ENCODE measurements around the gene LHX2.

Gene LHX2

DNA sequence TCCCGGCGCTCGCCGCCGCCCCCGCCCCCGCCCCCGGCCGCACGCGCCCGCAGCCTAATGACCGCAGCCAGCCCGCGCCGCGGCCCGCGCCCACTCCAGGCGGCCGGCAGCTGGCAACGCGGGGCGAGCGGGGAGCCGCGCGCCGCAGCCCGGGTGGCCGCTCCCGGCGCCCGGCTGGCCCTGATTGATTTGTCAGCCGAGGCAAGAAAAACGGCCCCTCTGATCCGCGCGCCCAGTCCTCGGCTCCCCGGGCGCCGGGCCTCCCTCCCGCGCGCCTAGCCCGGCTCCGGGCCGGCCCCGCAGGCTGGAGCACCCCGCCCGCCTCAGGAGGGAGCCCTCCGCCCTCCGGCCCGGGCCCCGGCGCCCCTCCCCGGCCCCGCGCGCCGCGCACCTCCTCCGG is 11.9 kb upstream of the LHX2 start:
- DNase-seq (ENCODE audit: low read depth): no peak

DNA sequence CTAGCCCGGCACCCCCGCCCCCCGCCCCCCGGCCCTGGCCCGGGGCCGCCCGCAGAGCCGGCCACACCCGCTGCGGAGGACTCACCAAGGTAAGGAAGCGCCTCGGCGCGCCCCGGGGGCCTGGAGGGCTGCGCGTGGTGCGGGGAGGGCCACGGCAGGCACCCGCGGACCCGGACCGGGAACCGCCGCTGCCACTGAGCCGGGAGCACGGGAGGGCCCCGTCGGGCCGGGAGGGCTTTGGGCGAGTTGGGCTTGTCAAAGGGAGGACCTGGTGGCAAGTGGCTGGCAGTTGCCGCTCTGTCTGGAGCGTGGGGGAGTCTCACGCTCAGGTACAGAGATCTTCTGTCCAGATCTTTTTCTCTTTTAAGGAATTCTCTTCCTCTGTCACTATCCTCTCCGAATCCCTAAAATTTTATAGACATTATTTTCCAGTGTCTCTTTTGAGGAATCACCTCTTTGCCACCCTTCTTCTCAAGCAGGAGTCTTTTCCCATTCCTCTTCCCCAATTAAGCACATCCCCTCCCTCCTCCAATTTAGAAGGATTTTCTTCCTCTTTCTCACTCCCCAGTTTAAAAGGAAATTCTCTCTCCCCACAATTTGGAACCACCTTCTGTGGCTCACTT is 11.3 kb upstream of the LHX2 start:
- no peak for DNase-seq (ENCODE audit: low read depth)

DNA sequence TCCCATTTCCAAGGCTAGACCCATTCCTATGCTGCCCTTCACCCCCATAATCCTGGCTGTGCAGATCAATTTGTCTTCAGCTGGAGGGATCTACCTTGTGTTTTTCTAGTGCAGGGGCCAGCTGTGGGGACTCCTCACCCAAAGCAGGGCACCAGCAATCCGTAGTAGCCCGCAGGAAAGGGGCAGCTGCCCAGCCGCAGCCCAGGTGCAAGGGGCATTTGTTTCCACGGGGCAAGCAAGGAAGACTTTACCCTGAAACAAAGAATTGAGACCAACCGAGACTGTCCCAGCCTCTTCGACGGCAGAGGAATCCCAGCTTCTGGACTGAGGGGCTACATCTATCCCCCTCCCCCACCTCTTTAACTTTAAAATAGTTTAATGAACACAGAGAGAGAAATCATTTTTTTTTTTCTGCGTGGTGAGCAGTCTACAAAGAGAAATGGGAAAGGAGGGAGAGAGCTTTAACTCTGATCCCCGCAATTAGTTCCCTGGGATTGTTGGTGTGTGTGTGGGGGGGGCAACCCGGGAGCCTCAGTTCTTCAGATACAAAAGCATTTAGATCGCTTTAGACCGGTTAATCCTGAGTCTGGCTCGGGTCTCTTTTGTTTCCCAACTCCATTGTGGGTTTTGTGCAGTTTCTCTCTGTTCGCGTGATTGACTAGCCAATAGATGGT is 10.6 kb upstream of the LHX2 start:
- no peak for DNase-seq (ENCODE audit: low read depth)

DNA sequence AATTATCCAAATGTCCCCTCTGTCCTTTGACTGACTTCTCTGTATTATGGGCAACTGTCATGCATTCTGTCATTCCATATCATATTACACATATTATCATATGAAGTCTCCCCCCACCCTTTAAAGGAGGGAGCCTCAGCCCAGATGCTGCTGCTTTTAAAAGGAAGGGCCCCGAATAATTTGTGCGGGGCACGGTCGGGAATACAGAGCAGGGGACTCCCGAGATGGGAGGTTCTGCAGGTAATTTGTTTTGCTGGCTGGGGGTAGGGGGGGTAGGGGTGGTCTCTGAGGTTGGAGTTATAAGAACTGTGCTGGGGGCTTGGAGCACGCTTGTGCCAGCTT is 10.1 kb upstream of the LHX2 start:
- DNase-seq (ENCODE audit: low read depth): no peak

DNA sequence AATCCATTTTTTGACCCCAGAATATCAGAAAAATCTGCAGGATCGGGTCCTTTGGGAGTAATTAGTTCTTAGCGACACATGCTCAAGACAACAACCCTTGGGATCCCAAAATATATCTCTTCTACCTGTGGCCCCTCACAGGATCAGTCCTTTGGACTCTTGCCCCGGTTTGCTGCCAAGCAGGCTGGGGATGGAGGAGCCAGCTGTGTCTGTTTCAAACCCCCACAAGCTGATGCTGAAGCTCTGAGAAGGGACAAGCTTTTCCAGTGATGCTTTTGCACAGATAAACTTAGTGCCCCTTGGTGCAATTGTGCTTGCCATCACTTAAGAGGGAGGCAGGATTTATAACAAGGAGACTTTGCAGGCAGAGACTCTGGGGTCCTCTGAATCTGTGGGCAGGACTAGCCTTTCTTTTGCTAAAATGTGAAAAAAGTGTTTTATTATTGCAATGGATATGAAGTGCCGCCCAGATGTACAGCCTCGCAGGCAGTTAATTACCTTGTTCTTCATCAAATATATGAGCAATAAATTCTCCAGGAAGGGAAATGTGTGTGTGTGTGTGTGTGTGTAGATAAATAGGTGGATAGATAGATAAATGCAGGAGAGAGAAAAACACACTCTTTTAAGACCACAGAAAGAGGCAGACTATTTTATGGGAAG is 9.6 kb upstream of the LHX2 start:
- DNase-seq (ENCODE audit: low read depth): no peak

DNA sequence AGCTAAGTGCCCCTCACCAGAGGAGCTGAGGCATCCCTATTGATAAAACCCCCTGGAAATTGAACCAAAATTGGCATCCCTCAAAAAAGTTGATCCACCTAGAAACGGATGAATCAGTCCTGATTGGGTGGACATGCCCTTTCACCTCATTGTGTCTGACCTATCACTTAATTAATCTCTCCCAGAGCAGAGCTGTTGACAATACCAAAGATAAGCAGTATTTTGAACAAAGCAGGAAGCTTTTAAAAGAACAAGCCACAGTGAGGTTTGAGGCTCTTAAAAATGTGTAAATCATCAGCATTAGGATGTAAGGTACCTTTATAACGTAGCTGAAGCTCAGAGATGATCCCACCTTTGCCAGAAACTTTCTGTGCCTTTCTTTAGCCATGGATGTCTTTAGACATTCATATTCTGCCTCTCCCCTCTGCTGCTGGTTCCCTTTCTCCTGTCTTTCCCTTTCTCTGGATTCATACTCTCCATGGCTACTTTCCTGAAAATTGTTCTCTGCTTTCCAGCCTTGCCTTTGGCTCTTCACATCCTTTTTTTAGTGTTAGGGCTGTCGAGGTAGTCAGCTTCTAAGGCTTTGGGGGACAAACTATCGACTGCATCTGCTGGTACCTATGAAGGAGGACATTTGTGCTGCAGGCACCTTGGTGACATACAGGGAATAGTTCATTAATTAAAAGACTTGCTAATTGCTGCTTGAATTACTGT is 7.8 kb upstream of the LHX2 start:
- DNase-seq (ENCODE audit: low read depth): no peak

DNA sequence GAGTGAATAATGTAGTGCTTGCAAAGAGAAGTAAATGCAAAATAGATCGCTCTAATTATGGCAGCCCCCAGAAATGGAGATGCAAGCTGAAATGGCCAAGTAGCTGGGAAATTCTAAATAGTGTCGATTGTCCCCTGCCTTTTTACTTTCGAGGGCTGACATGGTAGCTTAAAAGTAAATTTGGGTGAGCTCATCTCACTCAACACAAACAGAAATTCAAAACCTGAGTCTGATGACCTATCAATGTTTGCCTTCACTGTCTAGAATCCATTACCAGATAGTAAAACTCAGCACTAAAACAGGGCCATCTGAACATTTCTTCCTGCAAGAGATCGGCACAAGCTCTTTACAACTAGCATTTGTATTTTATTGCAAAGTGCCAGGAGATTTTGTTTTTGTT is 7.0 kb upstream of the LHX2 start:
- DNase-seq (ENCODE audit: low read depth): no peak

DNA sequence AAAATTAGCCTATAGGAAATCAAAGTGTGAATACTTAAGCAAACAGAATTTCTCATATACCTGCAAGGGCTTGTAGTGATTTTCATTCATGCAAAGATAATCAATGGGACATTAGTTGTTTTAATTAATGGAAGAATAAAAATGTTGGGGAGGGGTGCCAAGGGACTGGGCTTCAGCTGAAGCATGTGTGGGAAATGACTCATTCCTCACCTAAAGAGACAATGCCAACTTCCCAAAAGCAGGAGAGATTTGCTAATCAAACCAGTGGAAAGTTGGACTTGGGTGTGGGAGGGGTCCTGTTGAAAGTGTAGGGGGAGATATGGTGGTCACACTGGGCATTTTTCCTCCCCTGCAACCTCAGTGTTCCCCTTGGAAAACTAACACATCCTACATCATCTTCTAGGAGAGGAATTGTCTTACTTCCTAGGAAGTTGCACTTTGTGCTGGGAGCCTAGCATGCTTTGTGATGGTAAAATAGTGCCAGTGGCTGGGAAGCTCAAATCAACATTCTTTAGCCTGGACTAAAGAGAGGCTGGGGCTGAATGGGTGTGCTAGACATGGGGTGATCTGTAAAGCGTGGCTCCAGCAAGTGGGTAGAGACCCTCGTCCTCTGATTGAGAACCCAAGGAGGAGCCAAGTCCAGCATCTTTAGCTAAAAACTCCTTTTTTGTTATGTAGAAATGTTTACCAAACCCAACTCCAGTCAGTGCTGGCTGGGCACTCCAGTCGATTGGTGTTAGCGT is 6.4 kb upstream of the LHX2 start:
- no peak for DNase-seq (ENCODE audit: low read depth)

DNA sequence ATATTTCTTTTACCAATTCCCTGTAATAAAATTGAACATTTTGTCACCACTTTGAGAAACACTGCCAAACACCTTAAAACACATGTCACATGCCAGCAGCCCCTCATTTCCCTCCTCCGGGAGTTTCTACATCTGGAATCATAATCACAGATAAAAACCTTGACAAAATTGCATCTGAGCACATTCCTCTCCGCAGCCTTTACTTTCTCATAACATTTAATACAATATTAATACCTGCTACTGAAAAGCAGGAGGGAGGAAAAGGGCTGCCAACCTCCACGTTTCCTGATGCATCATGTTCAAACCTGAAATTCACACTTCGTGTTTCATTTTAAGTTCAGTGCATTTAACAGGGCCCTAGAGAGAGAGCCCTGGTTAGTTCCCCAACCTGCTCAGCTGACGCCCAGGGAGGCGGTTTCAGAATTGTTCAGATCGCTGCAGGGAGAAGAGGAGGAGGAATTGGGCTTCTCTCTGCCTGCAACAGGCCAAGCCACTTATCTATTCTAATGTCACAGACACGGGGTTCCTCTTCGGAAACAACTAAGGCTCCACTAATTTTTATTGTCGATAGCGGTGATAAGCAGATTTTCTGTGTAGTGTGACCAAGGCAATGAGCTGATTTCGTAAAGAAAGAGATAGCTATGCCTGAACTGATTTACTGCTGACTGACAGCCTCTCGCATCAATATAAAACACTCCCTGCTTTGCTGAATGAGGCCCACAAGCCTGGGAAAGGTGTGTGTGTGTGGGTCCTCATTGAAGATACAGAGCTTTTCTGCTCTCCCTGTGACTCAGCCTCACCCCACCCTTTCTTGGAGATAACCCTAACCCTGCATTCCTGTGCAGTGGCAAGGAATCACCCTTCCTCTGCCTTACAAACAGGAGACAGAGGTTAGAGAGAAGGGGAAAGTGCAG is 4.9 kb upstream of the LHX2 start:
- DNase-seq (ENCODE audit: low read depth): no peak

DNA sequence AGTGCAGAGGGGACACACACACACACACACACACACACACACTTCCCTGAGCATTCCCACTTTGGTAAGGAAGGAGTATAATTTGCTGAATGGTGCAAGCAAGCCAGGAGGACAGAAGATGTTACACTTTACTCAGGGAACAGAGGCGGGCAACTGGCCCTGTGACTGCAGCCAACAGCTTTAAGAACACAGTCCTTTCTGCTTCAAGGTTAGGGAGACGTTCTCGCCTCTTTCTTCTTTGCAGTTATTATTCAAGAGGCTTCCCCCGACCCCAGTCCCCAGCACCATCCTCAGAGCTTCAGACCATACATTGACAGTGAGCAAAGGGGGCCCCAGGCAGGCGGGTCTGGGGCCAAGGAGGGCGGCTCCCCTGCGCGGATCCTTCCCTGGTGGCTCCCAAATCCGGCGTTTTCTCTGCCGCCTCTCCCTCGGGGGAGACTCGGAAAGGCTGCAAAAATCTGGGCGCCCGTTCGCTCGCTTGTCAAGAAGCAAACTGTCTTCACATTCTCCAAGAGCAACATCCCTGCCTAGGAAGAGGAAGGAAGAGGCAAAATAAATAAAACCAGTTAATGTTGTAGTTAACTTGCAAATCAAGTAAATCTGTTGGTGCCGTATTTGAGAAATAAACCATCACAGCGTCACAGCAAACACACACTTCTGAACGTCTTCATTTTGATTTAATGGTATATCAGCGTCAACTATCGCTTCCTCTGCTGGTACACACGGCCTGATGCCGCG is 3.8 kb upstream of the LHX2 start:
- DNase-seq (ENCODE audit: low read depth): no peak

DNA sequence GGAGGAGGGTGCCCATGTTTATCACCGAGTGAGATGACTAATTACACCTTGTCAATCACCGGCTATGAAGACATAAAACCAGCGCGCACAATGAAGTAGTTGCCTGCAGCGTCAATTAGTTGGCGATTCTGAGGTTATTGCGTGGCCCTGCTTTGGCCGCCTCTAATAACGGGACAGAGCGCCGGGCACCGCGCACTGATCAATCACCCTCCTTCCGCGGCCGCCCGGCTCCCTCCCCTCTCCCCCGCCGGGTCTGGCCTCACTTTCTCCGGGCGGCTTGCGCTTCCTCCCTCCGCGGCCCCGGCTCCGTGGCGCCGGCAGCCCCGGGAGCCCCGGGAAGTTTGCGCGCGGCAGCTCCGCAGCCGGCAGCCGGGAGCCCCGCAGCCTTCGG is 3.3 kb upstream of the LHX2 start:
- no peak for DNase-seq (ENCODE audit: low read depth)

DNA sequence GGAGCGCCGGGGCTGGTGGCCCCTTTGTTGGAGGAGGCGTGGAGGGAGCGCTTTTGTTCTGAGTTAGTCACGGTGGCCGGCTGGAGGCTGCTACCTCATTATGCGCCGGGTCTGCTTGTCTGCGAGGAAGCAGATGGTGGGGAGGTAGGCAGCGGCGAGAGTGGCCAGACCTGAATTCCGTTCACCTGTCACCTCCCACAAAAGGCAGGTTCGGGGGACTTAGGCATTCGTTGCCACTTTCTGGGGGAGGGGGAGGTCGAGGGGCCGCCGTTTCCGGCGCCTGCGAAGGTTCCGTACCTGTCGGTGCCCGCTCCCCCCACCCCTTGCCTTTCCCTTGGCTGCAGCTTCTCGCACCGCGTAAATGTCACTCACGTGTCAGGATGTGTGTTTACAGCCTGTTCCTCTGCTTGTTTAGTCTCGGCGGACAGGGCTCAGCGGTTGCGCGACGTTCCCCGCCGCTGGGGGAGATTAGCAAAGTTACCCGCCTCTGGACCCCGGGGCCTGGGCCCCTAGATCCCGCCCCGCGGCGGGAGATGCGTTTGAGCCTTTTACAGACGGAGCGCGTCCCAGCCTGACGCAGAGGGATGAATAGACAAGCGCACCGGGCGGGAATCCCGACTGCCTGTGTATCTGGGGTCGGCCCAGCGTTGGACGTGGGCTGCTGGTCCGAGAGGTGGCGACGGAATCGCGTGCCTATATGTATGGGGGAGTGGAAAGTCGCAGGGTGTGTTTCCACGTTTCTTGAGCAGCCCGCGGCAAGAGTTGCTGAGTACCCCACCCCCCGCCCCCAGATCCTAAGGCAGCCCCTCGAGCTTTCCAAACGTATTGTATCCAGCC is 2.7 kb upstream of the LHX2 start:
- no peak for DNase-seq (ENCODE audit: low read depth)

DNA sequence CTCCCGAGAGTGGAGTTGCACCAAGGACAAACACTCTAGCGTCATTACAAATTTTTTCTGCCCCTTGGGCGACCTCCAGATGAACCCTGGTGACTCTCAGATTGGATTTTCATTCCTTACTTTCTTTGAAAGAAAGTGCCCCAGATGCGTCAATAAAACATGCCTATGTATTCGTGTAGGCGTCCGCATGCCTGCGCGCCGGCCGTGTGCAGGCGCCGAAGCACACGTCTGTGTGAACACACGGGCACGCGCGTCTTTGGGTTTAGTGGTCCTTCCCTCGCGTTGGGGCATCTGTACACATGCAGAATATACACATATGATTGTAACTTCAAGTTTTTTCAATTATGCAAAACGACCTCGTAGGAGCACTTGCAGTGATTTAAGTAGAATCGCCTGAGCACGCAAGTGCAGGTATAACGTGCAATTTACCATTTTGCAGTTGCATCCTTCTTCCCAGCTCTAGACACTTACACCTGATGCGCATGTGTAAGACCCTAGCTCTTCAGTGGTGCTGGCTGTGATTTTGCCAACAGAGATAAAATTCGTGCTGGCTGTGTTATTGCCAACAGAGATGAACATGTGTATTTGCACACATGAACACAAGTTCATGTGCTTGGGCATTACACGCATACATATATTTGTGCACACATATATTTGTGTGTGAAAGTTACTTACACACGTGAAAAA is 1.9 kb upstream of the LHX2 start:
- DNase-seq (ENCODE audit: low read depth): no peak

DNA sequence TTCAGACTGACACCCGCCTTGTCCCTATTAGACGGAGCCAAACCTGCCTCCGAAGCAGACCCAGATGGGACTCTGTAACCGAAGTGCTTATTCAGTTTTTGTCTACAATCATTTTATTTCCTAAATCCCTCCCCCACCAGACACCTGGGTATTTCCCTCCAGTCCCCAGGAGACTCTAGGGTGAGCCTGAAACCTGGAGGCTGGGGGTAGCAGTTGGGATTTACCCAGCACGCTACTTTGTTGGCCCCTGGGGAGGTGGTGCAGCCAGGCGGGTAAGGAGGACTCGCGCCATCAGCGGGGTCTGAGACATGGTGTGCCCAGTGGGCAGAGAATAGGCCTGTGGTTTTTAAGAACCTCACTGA is 1.3 kb upstream of the LHX2 start:
- no peak for DNase-seq (ENCODE audit: low read depth)

DNA sequence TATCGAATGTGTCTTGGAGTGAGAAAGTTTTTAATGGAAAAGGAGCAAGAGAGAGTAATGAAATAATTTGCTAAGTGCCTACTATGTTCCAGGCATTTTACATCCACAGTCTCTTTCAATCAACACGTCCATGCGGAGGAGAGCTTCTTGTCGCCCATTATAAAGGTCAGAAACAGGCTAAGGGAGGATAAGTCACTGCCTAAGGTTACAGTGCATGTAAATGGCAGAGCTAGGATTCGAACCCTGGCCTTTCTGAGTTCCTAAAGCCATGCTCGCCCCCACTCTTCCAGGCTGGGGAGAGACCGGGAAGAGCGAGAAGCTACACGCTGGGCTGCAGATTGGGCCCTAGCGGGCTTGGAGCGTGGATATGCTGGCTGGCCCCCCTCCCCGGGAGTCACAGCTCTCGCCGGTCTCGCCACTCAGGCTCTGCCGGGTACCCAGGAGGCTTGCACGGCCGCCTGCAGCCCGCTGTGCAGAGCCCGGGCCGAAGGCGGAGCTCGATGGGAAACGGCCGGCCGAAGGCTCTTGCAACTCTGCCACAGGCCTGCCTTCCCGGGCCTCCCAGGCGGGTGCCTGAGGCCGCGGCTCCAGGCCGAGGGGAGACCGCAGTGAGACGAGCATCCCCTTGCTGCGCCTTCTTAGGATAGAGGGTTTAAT is 775 bp upstream of the LHX2 start:
- no peak for DNase-seq (ENCODE audit: low read depth)

DNA sequence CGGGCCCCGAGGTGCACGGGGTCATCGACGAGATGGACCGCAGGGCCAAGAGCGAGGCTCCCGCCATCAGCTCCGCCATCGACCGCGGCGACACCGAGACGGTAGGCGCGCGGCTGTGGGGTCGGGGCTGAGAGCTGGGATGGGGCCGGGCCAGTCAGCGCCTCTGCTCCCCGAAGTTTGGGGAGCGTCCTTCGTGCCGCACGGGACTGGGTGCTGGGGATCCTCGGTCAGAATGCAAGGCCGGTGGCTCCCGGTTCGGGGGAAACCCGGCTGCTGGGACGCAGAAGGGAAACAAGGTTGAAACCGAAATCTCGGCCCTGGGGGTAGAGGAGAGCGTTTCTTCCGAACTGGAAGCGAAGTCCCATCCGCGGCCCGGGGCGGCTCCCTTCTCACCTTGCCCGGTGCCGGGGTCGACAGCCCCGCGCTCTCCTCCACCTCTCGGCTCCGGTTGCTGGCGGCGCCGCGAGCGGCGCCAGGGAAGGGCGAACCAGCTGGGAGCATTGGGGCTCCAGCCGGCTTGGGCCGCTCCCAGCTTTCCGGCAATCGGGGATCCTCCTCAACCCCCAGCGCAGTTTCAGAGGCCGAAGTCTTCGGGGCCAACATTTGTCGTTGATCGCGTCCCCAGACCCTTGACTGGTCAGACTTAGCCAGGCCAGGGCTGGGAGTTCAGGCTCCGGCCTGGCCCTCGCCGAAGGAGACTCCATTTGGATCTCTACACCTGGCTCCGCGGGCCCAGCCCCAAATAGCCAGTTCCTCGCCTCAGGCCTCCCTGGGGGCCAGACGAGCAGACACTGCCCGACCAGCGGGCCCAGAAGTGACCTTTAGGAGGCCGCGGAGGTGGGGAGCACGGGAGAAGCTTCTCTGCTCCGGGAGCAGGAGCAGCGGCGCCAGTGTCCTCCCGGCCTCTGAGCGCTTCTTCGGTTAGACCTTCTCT is 1.1 kb downstream of the LHX2 start:
- DNase-seq (ENCODE audit: low read depth): no peak

Data from amniotic epithelial cell (primary cell).